PC-9 (cell line): ENCODE measurements around the gene PPEF1. TPM values are rescaled to one million over a fixed set of nuclear protein-coding genes. Genes with fewer than 3 reads are reported as not detected.

Source experiments
- BruUV-seq: library from RNA; stranded (reverse); fragments of 400-500 nt; replicated peaks from 2 replicates; lab custom pipeline; 2021; lab: Mats Ljungman, UMichigan
- CTCF ChIA-PET: fragments of 300-600 bp; sonication (Branson Sonifier 250); formaldehyde crosslinking; loops from one replicate; lab custom pipeline; 2022; ENCODE audit warnings: antibody characterized with exemption; lab: Charles Lee
- POLR2A ChIA-PET: fragments of 300-600 bp; sonication (Branson Sonifier 250); formaldehyde crosslinking; loops from one replicate; lab custom pipeline; 2022; ENCODE audit warnings: antibody characterized with exemption; ENCODE audit not compliant: unreplicated experiment; lab: Charles Lee
- DNase-seq, 2 experiments: peaks; one replicate each; pipeline versions ENCODE4 v3.0.0 to v3.0.0-alpha.2; 2015 to 2022; ENCODE audit warnings: mixed read lengths in 1 of 2
- H2AFZ ChIP-seq: fragments of 200-600 bp; sonication (generic); 2 replicates; pipeline ENCODE4 v1.8.1; 2017; ENCODE audit warnings: antibody characterized with exemption
- H3F3A ChIP-seq: fragments of 200-600 bp; sonication (generic); 2 replicates; pipeline ENCODE4 v1.8.1; 2017; ENCODE audit warnings: antibody characterized with exemption, mild to moderate bottlenecking, low read depth; ENCODE audit not compliant: insufficient read depth
- H3K27ac ChIP-seq: fragments of 200-600 bp; sonication (generic); 2 replicates; pipeline ENCODE4 v1.6.1; 2016; ENCODE audit warnings: mixed run types
- H3K27me3 ChIP-seq: fragments of 200-600 bp; sonication (generic); 2 replicates; pipeline ENCODE4 v1.6.1; 2016; ENCODE audit warnings: low read depth, mixed run types; ENCODE audit not compliant: insufficient read depth
- H3K36me3 ChIP-seq: fragments of 200-600 bp; sonication (generic); 2 replicates; pipeline ENCODE4 v1.6.1; 2016; ENCODE audit warnings: low read depth, mixed run types
- H3K4me1 ChIP-seq: fragments of 200-600 bp; sonication (generic); replicated peaks from 2 replicates; pipeline ENCODE4 v1.6.1; 2016; ENCODE audit warnings: mixed run types; ENCODE audit not compliant: insufficient read depth
- H3K4me2 ChIP-seq: fragments of 200-600 bp; sonication (generic); 2 replicates; pipeline ENCODE4 v1.6.1; 2017; ENCODE audit warnings: mixed run types
- H3K4me3 ChIP-seq: fragments of 200-600 bp; sonication (generic); 2 replicates; pipeline ENCODE4 v1.6.1; 2016; ENCODE audit warnings: mixed run types
- H3K79me2 ChIP-seq: fragments of 200-600 bp; sonication (generic); 2 replicates; pipeline ENCODE4 v1.6.1; 2017; ENCODE audit warnings: low read depth, mixed run types
- H3K9me2 ChIP-seq: fragments of 200-600 bp; sonication (generic); 2 replicates; pipeline ENCODE4 v1.8.1; 2017; ENCODE audit warnings: mild to moderate bottlenecking; ENCODE audit not compliant: insufficient read depth
- H3K9me3 ChIP-seq: fragments of 200-600 bp; sonication (generic); 2 replicates; pipeline ENCODE4 v1.8.1; 2016; ENCODE audit warnings: low read depth; ENCODE audit not compliant: insufficient read depth
- H4K20me1 ChIP-seq: fragments of 200-600 bp; sonication (generic); 2 replicates; pipeline ENCODE4 v1.8.1; 2017; ENCODE audit not compliant: insufficient read depth
- CTCF ChIP-seq: fragments of 200-600 bp; sonication (generic); conservative IDR thresholded peaks from 2 replicates; pipeline ENCODE4 v1.6.1; 2017; ENCODE audit warnings: mixed run types, antibody characterized with exemption, mild to moderate bottlenecking, moderate library complexity
- EZH2 ChIP-seq: fragments of 200-600 bp; sonication (generic); IDR thresholded peaks from 2 replicates; pipeline ENCODE4 v1.8.0; 2017; ENCODE audit warnings: antibody characterized with exemption, low read depth
- intact Hi-C: fragments of 100-400 bp; cut with micrococcal nuclease; formaldehyde crosslinking; loops from one replicate; pipeline ENCODE4 v1.10.0; 2022; ENCODE audit not compliant: unreplicated experiment
- total RNA-seq: library from RNA; stranded (reverse); gene quantifications from 2 replicates; pipeline ENCODE4 v1.2.3, GENCODE V29; 2021

PPEF1 gene
- total RNA-seq, 1 experiment from 2014 or later: not detected

DNA sequence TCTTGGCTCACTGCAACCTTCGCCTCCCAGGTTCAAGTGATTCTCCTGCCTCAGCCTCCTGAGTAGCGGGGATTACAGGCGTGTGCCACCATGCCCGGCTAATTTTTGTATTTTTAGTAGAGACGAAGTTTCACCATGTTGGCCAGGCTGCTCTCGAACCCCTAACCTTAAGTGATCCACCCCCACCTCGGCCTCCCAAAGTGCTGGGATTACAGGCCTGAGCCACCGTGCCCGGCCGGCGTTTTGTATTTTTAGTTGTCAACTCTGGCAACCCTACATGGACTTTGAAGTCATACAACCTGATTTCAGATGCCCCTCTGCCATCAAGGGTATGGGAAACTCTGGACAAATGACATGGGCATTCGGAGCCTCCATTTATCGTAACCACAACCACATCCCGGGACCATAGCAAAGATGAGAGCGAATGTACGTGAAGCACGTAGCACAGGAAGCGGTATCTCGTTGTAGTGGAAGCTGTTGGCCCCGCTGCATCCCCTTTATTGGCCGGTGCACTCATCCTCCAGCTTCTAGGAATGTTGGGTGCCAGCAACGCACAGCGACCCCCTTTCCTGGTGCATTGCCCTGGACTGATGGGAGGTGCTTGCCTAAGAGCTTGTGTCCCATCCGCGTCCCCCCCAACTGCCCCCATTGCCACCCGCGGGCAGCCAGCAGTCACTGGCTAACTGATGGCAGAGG is 167.3 kb downstream of the PPEF1 start:
- Histone ChIP-seq H3K4me1 (no peaks in the 10 kb centered on the region; the same call in 1 of the 2 replicates), H3K27me3 (no peaks in the 10 kb centered on the region), H3K27ac (no peak overlapping the region), H2AFZ (no peak overlapping the region), H3K36me3 (no peaks in the 10 kb centered on the region), H3K4me3 (no peak overlapping the region), H3K9me2 (no peaks in the 10 kb centered on the region), H3K9me3 (no peaks in the 10 kb centered on the region), H3K79me2 (no peaks in the 10 kb centered on the region), H3K4me2 (no peak overlapping the region), H4K20me1 (no peaks in the 10 kb centered on the region), H3F3A (no peaks in the 10 kb centered on the region; the same call in 1 of the 2 replicates)
- ChIA-PET CTCF (no interaction called here), POLR2A (no interaction called here)
- BruUV-seq: no TSS peak
- TF ChIP-seq EZH2 (no peak), CTCF (no peak)
- no peak for DNase-seq
- intact Hi-C loops: no loop called here

DNA sequence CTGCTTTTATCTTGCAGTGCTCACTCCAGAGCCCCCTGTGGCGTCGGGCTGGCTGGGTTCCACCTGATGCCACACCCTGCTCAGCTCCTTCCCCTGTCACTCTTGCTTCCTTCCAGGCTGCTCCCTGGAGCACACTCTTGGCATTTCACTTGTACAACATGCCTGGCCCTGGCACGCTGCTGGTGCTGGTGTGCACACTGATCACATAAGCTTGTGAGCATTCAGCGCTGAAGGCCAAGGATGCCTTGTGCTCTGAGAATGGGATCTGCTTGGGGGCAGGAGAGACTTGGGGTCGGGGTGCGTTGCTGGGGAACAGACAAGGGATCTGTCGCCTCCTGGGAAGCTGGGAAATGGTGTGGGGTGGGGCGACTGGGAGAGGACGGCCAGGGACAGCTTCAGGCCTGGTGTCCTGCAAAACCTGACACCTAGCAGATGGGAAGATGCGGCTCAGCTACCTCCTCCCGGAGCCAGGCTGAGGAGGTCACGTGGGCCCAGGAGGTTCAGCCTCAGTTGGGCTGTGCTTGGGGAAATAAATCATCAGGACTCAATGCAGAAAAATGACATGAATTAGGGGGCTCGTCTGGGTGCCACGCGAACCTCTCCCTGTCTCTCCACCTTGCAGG is 167.9 kb downstream of the PPEF1 start:
- Histone ChIP-seq H3K79me2 (no peaks in the 10 kb centered on the region), H3K36me3 (no peaks in the 10 kb centered on the region), H2AFZ (no peak overlapping the region), H3F3A (no peaks in the 10 kb centered on the region; the same call in 1 of the 2 replicates), H3K9me3 (no peaks in the 10 kb centered on the region), H3K9me2 (no peaks in the 10 kb centered on the region), H3K4me1 (no peaks in the 10 kb centered on the region; the same call in 1 of the 2 replicates), H4K20me1 (no peaks in the 10 kb centered on the region), H3K4me3 (no peak overlapping the region), H3K27ac (no peak overlapping the region), H3K27me3 (no peaks in the 10 kb centered on the region), H3K4me2 (no peak overlapping the region)
- no peak for DNase-seq
- POLR2A ChIA-PET: no interaction called here
- TF ChIP-seq CTCF (no peak), EZH2 (no peak)
- intact Hi-C loops: no loop called here
- BruUV-seq: no TSS peak
- CTCF ChIA-PET: no interaction called here

GRCh38 chrX:18877469-18877868 is 170.0 kb downstream of the PPEF1 start:
- POLR2A ChIA-PET: no interaction called here
- no peaks in the 10 kb centered on the region; the same call in 1 of the 2 replicates for H3F3A ChIP-seq
- CTCF ChIA-PET: no interaction called here

More at GRCh38 chrX:18877469-18877868, 170.0 kb downstream of the PPEF1 start:
- H4K20me1 ChIP-seq: no peaks in the 10 kb centered on the region
- H3K4me3 ChIP-seq: no peak overlapping the region
- no peak for DNase-seq
- TF ChIP-seq EZH2 (no peak), CTCF (no peak)
- no peaks in the 10 kb centered on the region for H3K79me2 ChIP-seq
- H3K36me3 ChIP-seq: no peaks in the 10 kb centered on the region
- no peak overlapping the region for H2AFZ ChIP-seq
- no peaks in the 10 kb centered on the region for H3K9me3 ChIP-seq
- BruUV-seq: no TSS peak
- H3K27ac ChIP-seq: no peak overlapping the region
- H3K4me2 ChIP-seq: no peak overlapping the region
- intact Hi-C loops: no loop called here
- H3K27me3 ChIP-seq: no peaks in the 10 kb centered on the region
- H3K4me1 ChIP-seq: no peaks in the 10 kb centered on the region; the same call in 1 of the 2 replicates
- H3K9me2 ChIP-seq: no peaks in the 10 kb centered on the region

Other genes starting within 250 kb of the PPEF1 start
- not detected in 2 replicates for gene RS1, start 35.5 kb upstream of the PPEF1 start, total RNA-seq